OCI-LY1 (cell line): ENCODE data around the gene ZNF560.
A peak's percentile ranks its signal among the peaks of the same experiment; 100 is the strongest.

Source experiments
- H2AFZ ChIP-seq: fragments of 200-600 bp; sonication (generic), shearing (Covaris generic); 2 replicates; pipeline ENCODE4 v1.6.0; 2014; ENCODE audit warnings: antibody characterized with exemption, mild to moderate bottlenecking, low read length
- H3F3A ChIP-seq: fragments of 200-600 bp; sonication (generic), shearing (Covaris generic); 2 replicates; pipeline ENCODE4 v1.6.0; 2014; ENCODE audit warnings: mild to moderate bottlenecking, antibody characterized with exemption, low read length, moderate library complexity; ENCODE audit not compliant: insufficient read depth
- H3K27ac ChIP-seq: fragments of 200-600 bp; sonication (generic); 2 replicates; pipeline ENCODE4 v1.5.1; 2014; ENCODE audit warnings: low read length, mixed run types, mild to moderate bottlenecking, low read depth; ENCODE audit not compliant: poor library complexity, severe bottlenecking
- H3K27me3 ChIP-seq: fragments of 200-600 bp; sonication (generic); 2 replicates; pipeline ENCODE4 v1.6.0; 2014; ENCODE audit warnings: antibody characterized with exemption, mild to moderate bottlenecking, low read length, moderate library complexity; ENCODE audit not compliant: insufficient read depth
- H3K36me3 ChIP-seq: fragments of 200-600 bp; sonication (generic); 2 replicates; pipeline ENCODE4 v1.6.1; 2014; ENCODE audit warnings: mild to moderate bottlenecking, antibody characterized with exemption, low read length, moderate library complexity, mixed read lengths; ENCODE audit not compliant: insufficient read depth
- H3K4me1 ChIP-seq: fragments of 200-600 bp; sonication (generic); 2 replicates; pipeline ENCODE4 v1.5.1; 2014; ENCODE audit warnings: mild to moderate bottlenecking, low read length, moderate library complexity; ENCODE audit not compliant: insufficient read depth, severe bottlenecking
- H3K4me2 ChIP-seq: fragments of 200-600 bp; sonication (generic), shearing (Covaris generic); 2 replicates; pipeline ENCODE4 v1.6.1; 2014; ENCODE audit warnings: low read length
- H3K4me3 ChIP-seq: fragments of 200-600 bp; sonication (generic); 2 replicates; pipeline ENCODE4 v1.5.1; 2014; ENCODE audit warnings: low read length, low read depth, mild to moderate bottlenecking, mixed read lengths; ENCODE audit not compliant: poor library complexity, severe bottlenecking
- H3K79me2 ChIP-seq: fragments of 200-600 bp; shearing (Covaris generic); 2 replicates; pipeline ENCODE4 v1.6.1; 2016; ENCODE audit warnings: mixed run types, low read length, mixed read lengths; ENCODE audit not compliant: insufficient read depth
- H3K9ac ChIP-seq: fragments of 200-600 bp; sonication (generic), shearing (Covaris generic); 2 replicates; pipeline ENCODE4 v1.6.1; 2014; ENCODE audit warnings: mild to moderate bottlenecking, low read length, mixed read lengths
- H3K9me2 ChIP-seq: fragments of 200-600 bp; sonication (generic), shearing (Covaris generic); 2 replicates; pipeline ENCODE4 v1.6.1; 2014; ENCODE audit warnings: low read depth, mild to moderate bottlenecking, low read length, mixed read lengths
- H3K9me3 ChIP-seq: fragments of 200-600 bp; shearing (Covaris generic); 2 replicates; pipeline ENCODE4 v1.6.1; 2014; ENCODE audit warnings: low read length, mixed read lengths
- H4K20me1 ChIP-seq: fragments of 200-600 bp; sonication (generic), shearing (Covaris generic); 2 replicates; pipeline ENCODE4 v1.6.0; 2016; ENCODE audit warnings: mild to moderate bottlenecking, low read length; ENCODE audit not compliant: insufficient read depth
- CTCF ChIP-seq: fragments of 200-600 bp; sonication (generic), shearing (Covaris generic); IDR thresholded peaks from 2 replicates; pipeline ENCODE4 v1.5.1; 2017; ENCODE audit warnings: mild to moderate bottlenecking, antibody characterized with exemption, low read length, moderate library complexity, mixed read lengths
- EZH2 ChIP-seq: fragments of 200-600 bp; sonication (generic), shearing (Covaris generic); IDR thresholded peaks from 2 replicates; pipeline ENCODE4 v1.8.0; 2017; ENCODE audit warnings: borderline replicate concordance, mixed run types, mild to moderate bottlenecking, antibody characterized with exemption, low read length, moderate library complexity, mixed read lengths

The ZNF560 gene

GRCh38 chr19:9431475-9431874 is 66.9 kb downstream of the ZNF560 start:
- Histone ChIP-seq H2AFZ (no peak overlapping the region), H3K4me1 (peaks cover 19% of the 10 kb centered on the region), H3K4me3 (no peak overlapping the region), H3K4me2 (no peak overlapping the region), H3K27me3 (no peaks in the 10 kb centered on the region), H4K20me1 (no peaks in the 10 kb centered on the region), H3K79me2 (peaks cover 13% of the 10 kb centered on the region), H3K9me2 (no peaks in the 10 kb centered on the region), H3K27ac (no peak overlapping the region), H3K9me3 (no peaks in the 10 kb centered on the region), H3K36me3 (peaks cover 67% of the 10 kb centered on the region), H3F3A (no peaks in the 10 kb centered on the region), H3K9ac (no peak overlapping the region)
- TF ChIP-seq CTCF: peak; percentile 71
- TF ChIP-seq EZH2: no peak

DNA sequence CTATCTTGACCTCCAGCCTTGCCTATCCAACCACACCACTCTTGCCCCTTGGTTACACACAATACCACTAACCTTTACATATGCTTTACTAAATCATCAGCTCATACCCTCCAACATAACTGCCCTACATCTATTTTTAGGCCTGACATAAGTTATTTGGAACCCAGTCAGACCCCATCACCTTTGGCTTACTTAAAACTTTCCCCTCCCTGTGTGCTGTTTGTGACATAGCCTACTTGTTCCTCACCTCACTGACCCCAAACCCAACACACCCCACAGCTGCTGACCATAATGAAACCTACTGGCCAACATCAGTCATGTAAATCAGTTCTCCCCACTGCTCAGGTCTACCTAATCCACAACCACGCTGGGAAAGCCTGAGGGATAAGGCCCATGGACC is 68.0 kb downstream of the ZNF560 start:
- Histone ChIP-seq H2AFZ (no peak overlapping the region), H3K79me2 (peaks cover 13% of the 10 kb centered on the region), H4K20me1 (no peaks in the 10 kb centered on the region), H3K9ac (no peak overlapping the region), H3K9me2 (no peaks in the 10 kb centered on the region), H3K27me3 (no peaks in the 10 kb centered on the region), H3K4me2 (no peak overlapping the region), H3K4me1 (peaks cover 12% of the 10 kb centered on the region), H3K9me3 (no peaks in the 10 kb centered on the region), H3K4me3 (no peak overlapping the region), H3F3A (no peaks in the 10 kb centered on the region), H3K27ac (no peak overlapping the region), H3K36me3 (peaks cover 77% of the 10 kb centered on the region)
- TF ChIP-seq EZH2: no peak
- TF ChIP-seq CTCF: no peak

GRCh38 chr19:9427941-9428340 is 70.5 kb downstream of the ZNF560 start:
- H2AFZ ChIP-seq: no peak overlapping the region
- no peaks in the 10 kb centered on the region for H4K20me1 ChIP-seq
- no peaks in the 10 kb centered on the region for H3K27me3 ChIP-seq
- H3F3A ChIP-seq: no peaks in the 10 kb centered on the region
- H3K9ac ChIP-seq: no peak overlapping the region
- 0 out of 2 replicates have a peak, but pooled peaks cover under 1% of the 10 kb centered on the region for H3K9me3 ChIP-seq
- H3K4me3 ChIP-seq: no peak overlapping the region
- no peaks in the 10 kb centered on the region for H3K79me2 ChIP-seq
- H3K4me1 ChIP-seq: no peaks in the 10 kb centered on the region
- TF ChIP-seq CTCF: no peak
- no peak for TF ChIP-seq EZH2
- H3K27ac ChIP-seq: no peak overlapping the region
- no peak overlapping the region for H3K4me2 ChIP-seq
- H3K36me3 ChIP-seq: peaks cover 94% of the 10 kb centered on the region
- H3K9me2 ChIP-seq: no peaks in the 10 kb centered on the region
